ENCODE data around the gene VAV1.

Gene VAV1

DNA sequence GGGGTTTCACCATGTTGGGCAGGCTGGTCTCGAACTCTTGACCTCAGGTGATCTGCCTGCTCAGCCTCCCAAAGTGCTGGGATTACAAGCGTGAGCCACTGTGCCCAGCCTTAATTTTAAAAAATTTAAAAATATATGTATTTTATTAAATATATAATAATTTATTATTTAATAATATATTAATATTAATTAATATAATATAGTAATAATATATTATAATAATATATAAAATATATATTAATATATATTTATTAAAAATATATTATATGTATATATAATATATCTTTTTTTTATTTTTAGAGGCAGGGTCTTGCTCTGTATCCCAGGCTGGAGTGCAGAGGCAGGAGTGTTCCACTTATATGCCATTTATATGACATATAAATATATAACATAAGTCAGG, 61.9 kb downstream of the VAV1 start:
- H2AK5ac ChIP-seq (ENCODE audit: low read length, severe bottlenecking), result no peak overlapping the region
- H3K4ac ChIP-seq (ENCODE audit: low read depth in 1 of 2, low read length in 2 of 2), result no peak overlapping the region
- H3K4me2 ChIP-seq (ENCODE audit: low read length, poor library complexity, severe bottlenecking), result no peak overlapping the region
- H3K4me1 ChIP-seq (ENCODE audit: control insufficient read depth, insufficient read depth, low read depth, low read length), result no peaks in the 10 kb centered on the region
- H3K27ac ChIP-seq (ENCODE audit: low read length, poor library complexity, severe bottlenecking), result no peak overlapping the region
- H3K14ac ChIP-seq (ENCODE audit: low read length in 2 of 2), result no peak overlapping the region
- no peaks in the 10 kb centered on the region for H3K36me3 ChIP-seq (ENCODE audit: control insufficient read depth in 1 of 2, insufficient read depth in 2 of 2, low read depth in 1 of 2, low read length in 2 of 2)
- no peaks in the 10 kb centered on the region for H3K79me1 ChIP-seq (replicated peaks; ENCODE audit: low read length, poor library complexity, severe bottlenecking)
- no peak overlapping the region for H4K8ac ChIP-seq (ENCODE audit: low read length)
- no peaks in the 10 kb centered on the region for H3K9me3 ChIP-seq (ENCODE audit: control insufficient read depth, low read length)
- H2BK120ac ChIP-seq (ENCODE audit: low read depth, low read length), result no peak overlapping the region
- no peak overlapping the region for H2AFZ ChIP-seq (ENCODE audit: low read depth, low read length)
- no peak overlapping the region for H2BK5ac ChIP-seq (ENCODE audit: low read depth, low read length, poor library complexity, severe bottlenecking)
- H3K27me3 ChIP-seq (ENCODE audit: control insufficient read depth in 1 of 2, insufficient read depth in 1 of 2, low read length in 2 of 2), result peaks cover 0 to 20% of the 10 kb centered on the region in 2 experiments
- no peak overlapping the region for H4K91ac ChIP-seq (ENCODE audit: low read length)
- WGBS, result 100% methylated on average over 1 of the region's 2 CpGs
- H3K9ac ChIP-seq (ENCODE audit: low read length), result no peak overlapping the region
- no peak overlapping the region for H3K4me3 ChIP-seq (ENCODE audit: insufficient read depth in 1 of 2, low read depth in 1 of 2, low read length in 2 of 2)
- H3K23ac ChIP-seq (ENCODE audit: low read length in 2 of 2), result no peak overlapping the region
- H2BK15ac ChIP-seq (ENCODE audit: low read depth, poor library complexity, severe bottlenecking), result no peak overlapping the region
- no peak for DNase-seq
- H3K18ac ChIP-seq (ENCODE audit: low read depth in 1 of 2, low read length in 2 of 2), result no peak overlapping the region
- H2BK12ac ChIP-seq (ENCODE audit: low read length in 2 of 2), result no peak overlapping the region

DNA sequence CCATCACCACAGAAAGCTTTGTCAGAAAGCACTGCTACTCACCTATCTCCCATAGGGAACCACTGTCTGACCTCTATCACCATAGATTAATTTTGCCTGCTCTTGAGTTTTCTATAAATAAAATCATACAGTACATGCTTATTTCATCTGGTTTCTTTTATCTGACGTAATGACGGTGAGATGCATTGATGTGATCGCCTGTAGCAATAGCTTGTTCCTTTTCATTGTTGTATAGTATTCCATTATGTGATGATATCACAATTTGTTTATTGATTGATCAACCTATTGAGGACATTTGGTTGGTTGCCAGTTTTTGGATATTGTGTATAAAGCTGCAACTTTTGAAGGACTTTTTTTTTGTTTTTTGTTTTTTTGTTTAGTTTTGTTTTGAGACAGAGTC, 63.0 kb downstream of the VAV1 start:
- Histone ChIP-seq H3K4me1 (ENCODE audit: control insufficient read depth, insufficient read depth, low read depth, low read length) (no peaks in the 10 kb centered on the region), H3K9ac (ENCODE audit: low read length) (no peak overlapping the region), H3K27me3 (ENCODE audit: control insufficient read depth in 1 of 2, insufficient read depth in 1 of 2, low read length in 2 of 2) (peaks cover 0 to 17% of the 10 kb centered on the region in 2 experiments), H3K4me2 (ENCODE audit: low read length, poor library complexity, severe bottlenecking) (no peak overlapping the region), H3K9me3 (ENCODE audit: control insufficient read depth, low read length) (no peaks in the 10 kb centered on the region), H4K8ac (ENCODE audit: low read length) (no peak overlapping the region), H2BK12ac (ENCODE audit: low read length in 2 of 2) (no peak overlapping the region), H2BK120ac (ENCODE audit: low read depth, low read length) (no peak overlapping the region), H2BK15ac (ENCODE audit: low read depth, poor library complexity, severe bottlenecking) (no peak overlapping the region), H3K27ac (ENCODE audit: low read length, poor library complexity, severe bottlenecking) (no peak overlapping the region), H2AK5ac (ENCODE audit: low read length, severe bottlenecking) (no peak overlapping the region), H2AFZ (ENCODE audit: low read depth, low read length) (no peak overlapping the region), H4K91ac (ENCODE audit: low read length) (no peak overlapping the region), H2BK5ac (ENCODE audit: low read depth, low read length, poor library complexity, severe bottlenecking) (no peak overlapping the region), H3K23ac (ENCODE audit: low read length in 2 of 2) (no peak overlapping the region), H3K36me3 (ENCODE audit: control insufficient read depth in 1 of 2, insufficient read depth in 2 of 2, low read depth in 1 of 2, low read length in 2 of 2) (no peaks in the 10 kb centered on the region), H3K18ac (ENCODE audit: low read depth in 1 of 2, low read length in 2 of 2) (no peak overlapping the region), H3K79me1 (replicated peaks; ENCODE audit: low read length, poor library complexity, severe bottlenecking) (no peaks in the 10 kb centered on the region), H3K4ac (ENCODE audit: low read depth in 1 of 2, low read length in 2 of 2) (no peak overlapping the region), H3K14ac (ENCODE audit: low read length in 2 of 2) (no peak overlapping the region), H3K4me3 (ENCODE audit: insufficient read depth in 1 of 2, low read depth in 1 of 2, low read length in 2 of 2) (no peak overlapping the region)
- DNase-seq, result no peak
- 65% methylated on average over 3 of the region's 3 CpGs for WGBS

DNA sequence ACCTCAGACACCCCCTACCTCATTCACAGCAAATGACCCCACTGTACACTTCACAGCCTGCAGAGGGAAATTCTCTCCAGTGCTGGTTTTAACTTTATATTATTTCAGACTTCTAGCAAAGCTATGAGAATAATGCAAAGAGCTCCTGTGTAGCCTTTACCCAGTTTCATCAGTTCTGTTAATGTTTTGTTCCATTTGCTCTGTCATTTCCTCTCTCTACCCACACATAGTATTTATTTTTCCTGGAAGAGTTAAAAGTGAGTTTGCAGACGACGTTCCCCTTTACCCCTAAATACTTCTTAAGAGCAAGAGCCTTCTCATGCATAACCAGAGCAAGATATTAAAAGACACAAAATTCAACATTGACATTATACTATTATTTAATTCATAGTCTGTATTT, 65.0 kb downstream of the VAV1 start:
- Histone ChIP-seq H3K4me2 (ENCODE audit: low read length, poor library complexity, severe bottlenecking) (no peak overlapping the region), H3K14ac (ENCODE audit: low read length in 2 of 2) (no peak overlapping the region), H2BK5ac (ENCODE audit: low read depth, low read length, poor library complexity, severe bottlenecking) (no peak overlapping the region), H2BK120ac (ENCODE audit: low read depth, low read length) (no peak overlapping the region), H3K9me3 (ENCODE audit: control insufficient read depth, low read length) (no peaks in the 10 kb centered on the region), H3K4ac (ENCODE audit: low read depth in 1 of 2, low read length in 2 of 2) (no peak overlapping the region), H2AK5ac (ENCODE audit: low read length, severe bottlenecking) (no peak overlapping the region), H3K79me1 (replicated peaks; ENCODE audit: low read length, poor library complexity, severe bottlenecking) (no peaks in the 10 kb centered on the region), H3K36me3 (ENCODE audit: control insufficient read depth in 1 of 2, insufficient read depth in 2 of 2, low read depth in 1 of 2, low read length in 2 of 2) (no peaks in the 10 kb centered on the region), H2BK15ac (ENCODE audit: low read depth, poor library complexity, severe bottlenecking) (no peak overlapping the region), H2AFZ (ENCODE audit: low read depth, low read length) (no peak overlapping the region), H3K9ac (ENCODE audit: low read length) (no peak overlapping the region), H4K91ac (ENCODE audit: low read length) (no peak overlapping the region), H3K18ac (ENCODE audit: low read depth in 1 of 2, low read length in 2 of 2) (no peak overlapping the region), H2BK12ac (ENCODE audit: low read length in 2 of 2) (no peak overlapping the region), H3K4me1 (ENCODE audit: control insufficient read depth, insufficient read depth, low read depth, low read length) (no peaks in the 10 kb centered on the region), H3K23ac (ENCODE audit: low read length in 2 of 2) (no peak overlapping the region), H3K27ac (ENCODE audit: low read length, poor library complexity, severe bottlenecking) (no peak overlapping the region), H3K27me3 (ENCODE audit: control insufficient read depth in 1 of 2, insufficient read depth in 1 of 2, low read length in 2 of 2) (peaks cover 0 to 8% of the 10 kb centered on the region in 2 experiments), H4K8ac (ENCODE audit: low read length) (no peak overlapping the region), H3K4me3 (ENCODE audit: insufficient read depth in 1 of 2, low read depth in 1 of 2, low read length in 2 of 2) (no peak overlapping the region)
- DNase-seq, result no peak
- WGBS, result 57% methylated on average over 2 of the region's 2 CpGs

DNA sequence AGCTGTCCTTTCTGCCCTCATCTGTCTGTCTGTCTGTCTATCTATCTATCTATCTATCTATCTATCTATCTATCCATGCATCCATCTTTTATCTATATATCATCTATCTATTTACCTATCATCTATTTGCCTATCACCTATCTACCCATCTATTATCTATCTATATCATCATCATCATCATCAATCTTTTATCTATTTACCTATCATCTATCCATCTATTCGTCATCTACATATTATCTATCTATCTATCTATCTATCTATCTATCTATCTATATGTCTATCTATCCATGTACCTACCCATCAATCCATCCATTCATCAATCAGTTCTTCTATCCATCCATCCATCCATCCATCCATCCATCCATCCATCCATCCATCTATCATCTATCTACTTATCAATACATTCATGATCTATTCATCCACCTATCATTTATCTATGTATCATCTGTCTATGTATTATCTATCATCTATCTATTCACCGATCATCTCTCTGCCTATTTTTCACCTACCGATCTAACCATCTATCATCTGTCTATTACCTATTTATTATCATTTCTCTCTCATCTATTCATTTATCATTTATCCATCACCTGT, 65.7 kb downstream of the VAV1 start:
- Histone ChIP-seq H3K27ac (ENCODE audit: low read length, poor library complexity, severe bottlenecking) (no peak overlapping the region), H3K4me2 (ENCODE audit: low read length, poor library complexity, severe bottlenecking) (no peak overlapping the region), H3K79me1 (replicated peaks; ENCODE audit: low read length, poor library complexity, severe bottlenecking) (no peaks in the 10 kb centered on the region), H2BK120ac (ENCODE audit: low read depth, low read length) (no peak overlapping the region), H3K9ac (ENCODE audit: low read length) (no peak overlapping the region), H3K4me3 (ENCODE audit: insufficient read depth in 1 of 2, low read depth in 1 of 2, low read length in 2 of 2) (no peak overlapping the region), H2BK15ac (ENCODE audit: low read depth, poor library complexity, severe bottlenecking) (no peak overlapping the region), H4K8ac (ENCODE audit: low read length) (no peak overlapping the region), H3K18ac (ENCODE audit: low read depth in 1 of 2, low read length in 2 of 2) (no peak overlapping the region), H4K91ac (ENCODE audit: low read length) (no peak overlapping the region), H2BK12ac (ENCODE audit: low read length in 2 of 2) (no peak overlapping the region), H3K36me3 (ENCODE audit: control insufficient read depth in 1 of 2, insufficient read depth in 2 of 2, low read depth in 1 of 2, low read length in 2 of 2) (no peaks in the 10 kb centered on the region), H3K23ac (ENCODE audit: low read length in 2 of 2) (no peak overlapping the region), H3K9me3 (ENCODE audit: control insufficient read depth, low read length) (no peaks in the 10 kb centered on the region), H2BK5ac (ENCODE audit: low read depth, low read length, poor library complexity, severe bottlenecking) (no peak overlapping the region), H3K4me1 (ENCODE audit: control insufficient read depth, insufficient read depth, low read depth, low read length) (no peaks in the 10 kb centered on the region), H3K27me3 (ENCODE audit: control insufficient read depth in 1 of 2, insufficient read depth in 1 of 2, low read length in 2 of 2) (peaks cover 0 to 8% of the 10 kb centered on the region in 2 experiments), H2AK5ac (ENCODE audit: low read length, severe bottlenecking) (no peak overlapping the region), H2AFZ (ENCODE audit: low read depth, low read length) (no peak overlapping the region), H3K14ac (ENCODE audit: low read length in 2 of 2) (no peak overlapping the region), H3K4ac (ENCODE audit: low read depth in 1 of 2, low read length in 2 of 2) (no peak overlapping the region)
- WGBS, result 63% methylated on average over 3 of the region's 3 CpGs
- DNase-seq, result no peak
